ENCODE data around the gene PJA1.

PJA1 gene

GRCh38 chrX:69150281-69150960 lies 14.8 kb downstream of the PJA1 start:
- no peaks in the 10 kb centered on the region for H3K36me3 ChIP-seq (ENCODE audit: control insufficient read depth in 2 of 2, insufficient read depth in 1 of 2, low read length in 2 of 2)
- H3K9me3 ChIP-seq (ENCODE audit: control insufficient read depth, insufficient read depth, low read depth, low read length): no peaks in the 10 kb centered on the region
- CTCF ChIA-PET: interaction anchor here (0.7 to 1.3 kb wide), 2 partner anchors 35 to 56 kb away, joined by 3 read pairs; no protein-coding TSS in a partner anchor
- peak overlapping the region; percentile 39; the same call in 1 of the 2 replicates for H3K27ac ChIP-seq (ENCODE audit: extremely low read depth, low read depth, low read length)
- POLR2A ChIA-PET: interaction anchor here (0.5 to 1.0 kb wide), 3 partner anchors 12 to 321 kb away, joined by 3 to 7 read pairs (median 3); no protein-coding TSS in a partner anchor
- H3K4me3 ChIP-seq (ENCODE audit: low read depth, low read length): no peak overlapping the region
- H3K4me1 ChIP-seq (ENCODE audit: control insufficient read depth, insufficient read depth, low read length): no peaks in the 10 kb centered on the region
- TF ChIP-seq TCF7L2 (IDR thresholded peaks at IDR 0.05; ENCODE audit: borderline replicate concordance, low read depth, low read length): no peak
- peak; percentile 17; the same call in 1 of the 2 replicates for TF ChIP-seq ZIC2 (tag by site-specific recombination; IDR thresholded peaks at IDR 0.05)
- TF ChIP-seq ZFHX2 (tag by site-specific recombination; conservative IDR thresholded peaks at IDR 0.05): peak; percentile 63
- peak; percentile 42; the same call in 1 of the 2 replicates for TF ChIP-seq ZNF398 (tag by site-specific recombination; IDR thresholded peaks at IDR 0.05)
- no peak for TF ChIP-seq ZNF701 (tag by site-specific recombination; IDR thresholded peaks at IDR 0.05)

- Histone ChIP-seq H3K36me3 (ENCODE audit: control insufficient read depth in 2 of 2, insufficient read depth in 1 of 2, low read length in 2 of 2) (no peaks in the 10 kb centered on the region), H3K4me1 (ENCODE audit: control insufficient read depth, insufficient read depth, low read length) (no peaks in the 10 kb centered on the region), H3K4me3 (ENCODE audit: low read depth, low read length) (no peak overlapping the region), H3K27ac (ENCODE audit: extremely low read depth, low read depth, low read length) (no peak overlapping the region), H3K9me3 (ENCODE audit: control insufficient read depth, insufficient read depth, low read depth, low read length) (no peaks in the 10 kb centered on the region)
- ChIA-PET CTCF (interaction anchor here (1.3 to 3.7 kb wide), 2 partner anchors 8 to 56 kb away, joined by 3 to 13 read pairs; no protein-coding TSS in a partner anchor), POLR2A (interaction anchor here (1.0 kb wide), 1 partner anchor 13 kb away, joined by 3 read pairs; no protein-coding TSS in a partner anchor)
- TF ChIP-seq ZNF707 (tag by site-specific recombination; IDR thresholded peaks at IDR 0.05) (no peak), ZNF549 (tag by site-specific recombination; IDR thresholded peaks at IDR 0.05) (no peak), SETDB1 (IDR thresholded peaks at IDR 0.05; ENCODE audit: insufficient read length, low read length) (no peak), ZFHX2 (tag by site-specific recombination; conservative IDR thresholded peaks at IDR 0.05) (no peak), ZNF621 (tag by site-specific recombination; IDR thresholded peaks at IDR 0.05) (no peak), ZNF692 (tag by site-specific recombination; IDR thresholded peaks at IDR 0.05) (no peak), ZSCAN16 (tag by site-specific recombination; IDR thresholded peaks at IDR 0.05) (no peak), SALL2 (tag by site-specific recombination; IDR thresholded peaks at IDR 0.05; ENCODE audit: borderline replicate concordance) (no peak)
Observed at GRCh38 chrX:69149466-69150280, 15.6 kb downstream of the PJA1 start.

GRCh38 chrX:69148946-69149345 lies 16.3 kb downstream of the PJA1 start:
- H3K4me3 ChIP-seq (ENCODE audit: low read depth, low read length): no peak overlapping the region
- H3K9me3 ChIP-seq (ENCODE audit: control insufficient read depth, insufficient read depth, low read depth, low read length): no peaks in the 10 kb centered on the region
- CTCF ChIA-PET: interaction anchor here (1.3 to 3.7 kb wide), 2 partner anchors 9 to 55 kb away, joined by 3 to 13 read pairs; no protein-coding TSS in a partner anchor
- H3K36me3 ChIP-seq (ENCODE audit: control insufficient read depth in 2 of 2, insufficient read depth in 1 of 2, low read length in 2 of 2): no peaks in the 10 kb centered on the region
- no peaks in the 10 kb centered on the region for H3K4me1 ChIP-seq (ENCODE audit: control insufficient read depth, insufficient read depth, low read length)
- H3K27ac ChIP-seq (ENCODE audit: extremely low read depth, low read depth, low read length): no peak overlapping the region
- POLR2A ChIA-PET: no interaction called here
- no peak for TF ChIP-seq HOXD13 (CRISPR knock-in tag; IDR thresholded peaks at IDR 0.05; ENCODE audit: borderline replicate concordance)
- no peak for TF ChIP-seq ZNF223 (tag by site-specific recombination; IDR thresholded peaks at IDR 0.05)
- no peak for TF ChIP-seq BCL11B (tag by site-specific recombination; IDR thresholded peaks at IDR 0.05; ENCODE audit: low read depth)
- TF ChIP-seq ZNF26 (tag by site-specific recombination; IDR thresholded peaks at IDR 0.05): no peak
- TF ChIP-seq ZSCAN18 (tag by site-specific recombination; IDR thresholded peaks at IDR 0.05): no peak
- no peak for TF ChIP-seq ZNF391 (tag by site-specific recombination; IDR thresholded peaks at IDR 0.05; ENCODE audit: borderline replicate concordance, low read depth)
- no peak for TF ChIP-seq ZFP41 (tag by site-specific recombination; IDR thresholded peaks at IDR 0.05; ENCODE audit: borderline replicate concordance)
- no peak for TF ChIP-seq ZBTB48 (tag by site-specific recombination; IDR thresholded peaks at IDR 0.05)
